Muscle layer of colon (tissue), 2 donors: Measurements from ENCODE around the gene POU4F2.
"Not testable (repeated sequence)": the region's sequence is repeated elsewhere in the genome, so short reads cannot be mapped to it uniquely, and the experiment has no call there.

Experiments used
- H3K27ac ChIP-seq: one replicate; pipeline ENCODE4 v1.7.0; 2013; ENCODE audit warnings: low read depth, mild to moderate bottlenecking, low read length, moderate library complexity
- H3K27me3 ChIP-seq, 2 donors: one replicate each; pipeline ENCODE4 v1.7.0; 2013; ENCODE audit warnings: low read length in 2 of 2, mild to moderate bottlenecking in 2 of 2; ENCODE audit not compliant: insufficient read depth in 2 of 2, control insufficient read depth in 1 of 2
- H3K36me3 ChIP-seq: one replicate; pipeline ENCODE4 v1.7.0; 2013; ENCODE audit warnings: mild to moderate bottlenecking, low read length; ENCODE audit not compliant: insufficient read depth
- H3K4me1 ChIP-seq: one replicate; pipeline ENCODE4 v1.7.0; 2013; ENCODE audit warnings: mild to moderate bottlenecking, low read length; ENCODE audit not compliant: insufficient read depth
- H3K4me3 ChIP-seq, 2 donors: one replicate each; pipeline ENCODE4 v1.7.0; 2013; ENCODE audit warnings: low read length in 2 of 2, low read depth in 1 of 2, mild to moderate bottlenecking in 1 of 2, moderate library complexity in 1 of 2
- H3K9ac ChIP-seq: one replicate; pipeline ENCODE4 v1.7.0; 2013; ENCODE audit warnings: low read length
- H3K9me3 ChIP-seq: one replicate; pipeline ENCODE4 v1.7.0; 2013; ENCODE audit warnings: mild to moderate bottlenecking, low read length
- donor health status: abdominal sarcoma.
- donor health status: Adenocarcinoma of cecum.

Gene POU4F2

DNA sequence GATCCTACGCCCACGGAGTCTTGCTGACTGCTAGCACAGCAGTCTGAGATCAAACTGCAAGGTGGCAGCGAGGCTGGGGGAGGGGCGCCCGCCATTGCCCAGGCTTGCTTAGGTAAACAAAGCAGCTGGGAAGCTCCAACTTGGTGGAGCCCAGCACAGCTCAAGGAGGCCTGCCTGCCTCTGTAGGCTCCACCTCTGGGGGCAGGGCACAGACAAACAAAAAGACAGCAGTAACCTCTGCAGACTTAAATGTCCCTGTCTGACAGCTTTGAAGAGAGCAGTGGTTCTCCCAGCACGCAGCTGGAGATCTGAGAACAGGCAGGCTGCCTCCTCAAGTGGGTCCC, 25.2 kb downstream of the POU4F2 start:
- not testable (repeated sequence) for H3K27me3 ChIP-seq, H3K4me3 ChIP-seq, H3K36me3 ChIP-seq, H3K9ac ChIP-seq, H3K27ac ChIP-seq, H3K4me1 ChIP-seq, H3K9me3 ChIP-seq

GRCh38 chr4:146674829-146675570, 36.3 kb downstream of the POU4F2 start:
- H3K9me3 ChIP-seq: no peaks in the 10 kb centered on the region
- H3K27ac ChIP-seq: no peak overlapping the region
- no peaks in the 10 kb centered on the region for H3K4me1 ChIP-seq
- no peaks in the 10 kb centered on the region for H3K27me3 ChIP-seq
- H3K36me3 ChIP-seq: no peaks in the 10 kb centered on the region
- H3K4me3 ChIP-seq: no peak overlapping the region
- H3K9ac ChIP-seq: no peak overlapping the region
